Stomach smooth muscle (tissue), 2 donors: ENCODE results near the gene DKK2.
A peak's percentile ranks its signal among the peaks of the same experiment; 100 is the strongest.

Source experiments
- H3K27ac ChIP-seq: one replicate; pipeline ENCODE4 v1.7.0; 2013; ENCODE audit warnings: mild to moderate bottlenecking, low read length, inconsistent platforms
- H3K27me3 ChIP-seq, 2 donors: one replicate each; pipeline ENCODE4 v1.7.0; 2013; ENCODE audit warnings: low read length in 2 of 2; ENCODE audit not compliant: insufficient read depth in 2 of 2, control insufficient read depth in 1 of 2
- H3K36me3 ChIP-seq, 2 donors: one replicate each; pipeline ENCODE4 v1.7.0; 2013; ENCODE audit warnings: low read length in 2 of 2; ENCODE audit not compliant: control insufficient read depth in 2 of 2, insufficient read depth in 2 of 2
- H3K4me1 ChIP-seq: one replicate; pipeline ENCODE4 v1.7.0; 2013; ENCODE audit warnings: low read length; ENCODE audit not compliant: control insufficient read depth, insufficient read depth
- H3K4me3 ChIP-seq, 2 donors: one replicate each; pipeline ENCODE4 v1.7.0; 2013; ENCODE audit warnings: low read length in 2 of 2
- H3K9ac ChIP-seq, 2 donors: one replicate each; pipeline ENCODE4 v1.7.0; 2013; ENCODE audit warnings: low read length in 2 of 2, mild to moderate bottlenecking in 1 of 2
- H3K9me3 ChIP-seq, 2 donors: one replicate each; pipeline ENCODE4 v1.7.0; 2013; ENCODE audit warnings: low read length in 2 of 2; ENCODE audit not compliant: control insufficient read depth in 2 of 2
- donor health status: healthy.
- donor health status: Pancreatic carcinoma.

The DKK2 gene

DNA sequence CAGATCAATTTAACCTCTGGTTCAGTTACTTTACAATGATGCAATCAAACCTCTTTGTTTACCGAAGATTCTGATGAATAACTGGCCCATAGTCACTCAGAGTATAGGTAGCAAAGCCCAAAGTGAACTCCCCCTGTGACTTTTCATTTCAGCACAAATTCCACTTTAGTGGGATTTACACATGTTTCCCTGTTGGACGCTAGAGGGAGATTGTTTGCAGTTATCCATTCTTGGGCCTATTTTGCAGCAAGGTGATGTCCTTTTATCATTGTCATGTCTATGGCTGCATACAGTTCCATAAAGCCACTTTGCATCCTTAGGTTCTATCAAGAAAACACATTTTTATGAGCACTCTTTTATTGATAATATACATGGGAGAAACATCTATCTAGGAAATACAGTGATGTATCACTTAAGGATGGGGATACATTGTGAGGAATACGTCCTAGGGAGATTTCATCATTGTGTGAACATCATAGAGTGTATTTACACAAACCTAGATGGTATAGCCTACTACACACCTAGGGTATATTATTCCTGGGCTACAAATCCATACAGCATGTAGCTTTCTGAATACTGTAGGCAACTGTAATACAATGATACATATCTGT, 14.5 kb upstream of the DKK2 start:
- Histone ChIP-seq H3K36me3 (no peaks in the 10 kb centered on the region), H3K9ac (no peak overlapping the region), H3K27ac (no peak overlapping the region), H3K27me3 (no peaks in the 10 kb centered on the region), H3K4me1 (no peaks in the 10 kb centered on the region), H3K9me3 (no peaks in the 10 kb centered on the region), H3K4me3 (no peak overlapping the region)

DNA sequence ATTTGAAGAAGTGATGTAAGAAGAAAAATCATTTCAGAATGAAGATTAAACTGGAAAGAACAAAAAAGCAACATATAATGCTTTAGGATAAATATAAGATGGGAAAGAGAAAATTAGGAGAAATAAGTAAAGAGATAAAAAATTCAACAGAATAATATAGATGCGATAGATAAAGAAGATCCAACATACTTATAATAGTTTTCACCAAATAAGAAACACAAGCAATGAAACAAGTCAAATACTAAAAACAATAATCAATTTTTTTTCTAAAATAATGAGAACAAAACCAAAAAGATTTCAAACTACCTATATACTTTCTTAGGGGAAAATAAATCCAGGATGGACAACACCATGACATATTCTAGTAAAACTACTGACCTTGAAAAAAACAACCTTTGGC, 10.1 kb upstream of the DKK2 start:
- Histone ChIP-seq H3K27ac (no peak overlapping the region), H3K9me3 (no peaks in the 10 kb centered on the region), H3K4me1 (no peaks in the 10 kb centered on the region), H3K4me3 (no peak overlapping the region), H3K9ac (no peak overlapping the region), H3K27me3 (no peaks in the 10 kb centered on the region), H3K36me3 (no peaks in the 10 kb centered on the region)

DNA sequence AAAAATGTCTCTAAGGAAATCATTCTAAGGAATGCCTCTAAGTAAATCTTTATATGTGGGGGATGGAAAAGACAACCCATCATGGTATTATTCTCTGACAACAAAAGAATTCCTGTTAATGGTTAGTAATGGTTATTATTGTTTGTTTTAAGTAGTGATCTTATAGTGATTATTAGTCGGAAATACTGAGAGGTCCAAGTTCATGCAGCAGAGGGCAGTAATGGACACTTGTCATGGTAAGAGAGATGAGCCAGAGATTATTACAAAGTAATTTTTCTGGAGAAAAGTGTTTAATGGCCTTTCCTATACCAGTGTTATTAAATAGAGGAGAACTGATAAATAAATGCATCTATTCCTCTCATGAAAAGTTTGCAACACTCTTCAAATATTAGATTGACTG, 8.1 kb upstream of the DKK2 start:
- H3K27ac ChIP-seq, result no peak overlapping the region
- H3K36me3 ChIP-seq, result no peaks in the 10 kb centered on the region
- no peak overlapping the region for H3K4me3 ChIP-seq
- H3K9ac ChIP-seq, result no peak overlapping the region
- H3K9me3 ChIP-seq, result no peaks in the 10 kb centered on the region
- no peaks in the 10 kb centered on the region for H3K4me1 ChIP-seq
- peaks cover 5 to 8% of the 10 kb centered on the region in 2 donors for H3K27me3 ChIP-seq

DNA sequence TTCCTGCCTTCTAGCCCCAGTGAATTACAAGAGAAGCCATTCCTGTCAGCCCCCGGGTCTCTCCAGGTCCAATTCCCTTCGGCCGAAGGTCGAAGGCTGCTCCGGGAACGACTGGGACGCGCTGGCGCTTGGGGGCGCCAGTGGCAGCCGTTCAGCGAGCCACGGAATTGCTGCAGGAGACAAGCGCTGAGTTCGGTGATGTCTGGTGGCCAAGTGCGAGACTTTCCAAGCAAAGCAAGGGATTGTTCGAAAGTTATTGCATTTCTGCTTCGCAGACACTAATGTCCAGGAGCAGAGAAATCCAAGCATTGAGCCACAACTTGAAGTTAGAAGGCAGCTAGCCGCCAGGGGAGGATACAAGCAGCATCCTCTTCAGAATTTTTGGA, 1.1 kb upstream of the DKK2 start:
- Histone ChIP-seq H3K4me3 (peak overlapping the region; percentile 71 to 76), H3K4me1 (peaks cover 16% of the 10 kb centered on the region), H3K27ac (no peak overlapping the region), H3K9ac (no peak overlapping the region), H3K36me3 (no peaks in the 10 kb centered on the region), H3K9me3 (no peaks in the 10 kb centered on the region), H3K27me3 (peaks cover 36 to 46% of the 10 kb centered on the region in 2 donors)

DNA sequence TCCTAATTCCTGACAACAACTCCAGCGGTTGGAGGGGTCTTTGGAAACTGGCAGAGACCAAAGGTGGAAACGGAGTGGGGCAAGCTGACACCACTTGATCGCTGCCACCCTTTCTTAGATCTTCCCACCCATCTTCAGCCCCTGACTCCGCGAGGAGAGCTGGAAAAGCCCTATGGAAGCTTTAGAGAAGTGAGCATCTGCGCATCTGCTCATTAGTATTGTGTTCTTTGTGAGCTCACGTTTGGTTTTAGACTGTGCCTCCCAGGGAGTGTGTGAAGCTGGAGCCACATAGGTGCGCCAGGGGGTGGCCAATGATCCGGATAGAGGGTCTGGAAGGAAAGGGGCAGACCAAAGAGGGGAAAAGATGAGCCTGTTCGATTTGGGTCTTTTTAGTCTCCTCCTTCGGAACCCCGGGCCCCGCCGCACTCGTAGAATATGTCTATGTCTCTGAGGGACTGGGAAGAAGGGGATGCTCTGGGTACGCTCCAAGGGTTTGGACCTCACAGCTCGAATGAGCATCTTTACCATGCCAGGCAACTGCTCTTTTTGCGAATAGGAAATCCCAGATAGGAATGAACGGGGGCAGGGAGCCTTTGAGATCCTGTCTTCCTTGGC, 578 bp upstream of the DKK2 start:
- Histone ChIP-seq H3K36me3 (no peaks in the 10 kb centered on the region), H3K4me3 (peak overlapping the region; percentile 71 to 76), H3K4me1 (peaks cover 16% of the 10 kb centered on the region), H3K9ac (no peak overlapping the region), H3K27me3 (peaks cover 36 to 46% of the 10 kb centered on the region in 2 donors), H3K27ac (no peak overlapping the region), H3K9me3 (no peaks in the 10 kb centered on the region)

DNA sequence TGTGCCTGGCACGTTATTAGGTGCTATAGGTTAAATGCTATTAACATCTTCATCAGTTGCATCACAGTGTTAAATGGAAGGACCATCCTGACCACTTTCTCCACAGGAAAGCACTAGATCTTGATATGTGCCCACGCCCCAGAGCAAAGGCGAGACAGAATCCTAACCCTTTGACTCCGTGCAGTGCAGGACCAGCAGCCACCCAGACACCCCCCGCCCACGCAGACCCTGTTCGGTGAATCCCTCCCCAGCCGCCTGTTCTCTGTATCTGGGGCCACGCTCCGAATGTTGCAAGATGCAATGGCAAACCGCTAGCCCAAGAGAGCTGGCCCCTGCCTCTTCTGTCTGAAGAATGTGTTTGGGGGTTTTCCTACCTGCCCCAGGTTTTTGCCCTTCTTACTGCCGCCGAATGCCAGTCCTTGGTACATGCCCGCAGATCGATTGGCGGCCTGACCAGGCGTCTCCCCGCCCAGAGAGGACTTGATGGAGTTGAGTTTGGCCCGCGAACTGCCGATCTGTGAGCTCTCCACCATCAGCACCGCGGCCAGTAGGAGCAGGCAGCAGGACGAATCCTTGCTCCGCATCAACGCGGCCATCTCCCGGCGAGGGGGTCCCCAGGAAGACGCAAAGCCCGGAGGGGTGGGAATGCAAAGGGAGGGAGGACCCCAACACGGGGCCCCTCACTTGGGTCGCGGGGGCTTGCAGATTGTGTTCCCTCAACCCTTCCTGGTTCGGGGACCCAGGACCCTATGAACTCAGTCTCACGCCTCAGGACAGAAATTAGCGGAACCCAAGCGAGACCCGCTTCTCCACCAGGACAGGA, 906 bp downstream of the DKK2 start:
- H3K27ac ChIP-seq, result no peak overlapping the region
- H3K9ac ChIP-seq, result peak overlapping the region in 1 of 2 donors; percentile 13
- no peaks in the 10 kb centered on the region for H3K9me3 ChIP-seq
- peaks cover 16% of the 10 kb centered on the region for H3K4me1 ChIP-seq
- H3K36me3 ChIP-seq, result no peaks in the 10 kb centered on the region
- H3K4me3 ChIP-seq, result peak overlapping the region; percentile 71 to 76
- H3K27me3 ChIP-seq, result peaks cover 36 to 46% of the 10 kb centered on the region in 2 donors

DNA sequence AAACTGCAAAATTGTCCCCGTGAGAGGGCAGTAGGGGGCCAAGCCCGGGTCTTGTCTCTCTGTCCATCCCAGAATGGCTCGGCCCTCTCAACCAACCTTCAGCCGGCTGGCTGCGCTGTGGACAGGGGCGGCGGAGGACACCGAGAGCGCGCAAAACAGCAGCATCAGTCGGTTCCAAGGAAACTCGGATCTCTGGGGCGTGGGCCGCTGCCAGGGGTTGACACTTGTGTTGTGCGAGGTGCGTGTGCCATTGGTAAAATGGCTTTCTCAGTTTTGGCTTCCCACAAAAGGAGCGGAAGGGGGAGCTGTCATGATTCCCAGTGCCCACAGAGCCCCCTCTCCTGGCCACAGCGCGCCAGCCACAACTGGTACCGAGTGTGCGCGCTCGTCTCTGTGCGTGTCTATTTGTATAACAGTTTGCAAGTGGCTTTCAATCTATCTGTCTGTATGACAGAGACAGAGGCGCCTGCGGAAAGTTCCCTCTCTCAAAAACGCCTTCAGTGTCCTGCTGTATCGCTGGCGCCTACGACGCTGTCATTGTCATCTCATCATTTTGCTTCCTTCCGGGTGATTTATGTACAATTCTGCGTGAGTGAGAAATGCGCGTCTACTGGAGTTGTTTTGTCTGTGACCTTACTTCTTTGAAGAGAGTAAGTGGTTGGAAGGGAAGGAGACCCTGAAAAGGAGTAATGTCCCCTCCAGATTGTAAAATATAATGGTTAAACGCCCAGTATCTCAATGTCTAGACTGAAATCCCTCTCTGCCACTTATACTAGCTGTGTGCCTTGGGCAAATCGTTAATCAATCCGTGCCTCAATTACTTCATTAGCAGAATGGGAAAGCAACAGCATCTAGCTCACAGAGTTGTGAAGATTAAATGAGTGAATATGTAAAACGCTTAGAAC, 1.8 kb downstream of the DKK2 start:
- Histone ChIP-seq H3K4me3 (peak overlapping the region; percentile 71 to 76), H3K36me3 (no peaks in the 10 kb centered on the region), H3K27ac (no peak overlapping the region), H3K4me1 (peaks cover 16% of the 10 kb centered on the region), H3K9ac (peak overlapping the region in 1 of 2 donors; percentile 4), H3K27me3 (peaks cover 32 to 40% of the 10 kb centered on the region in 2 donors), H3K9me3 (no peaks in the 10 kb centered on the region)

DNA sequence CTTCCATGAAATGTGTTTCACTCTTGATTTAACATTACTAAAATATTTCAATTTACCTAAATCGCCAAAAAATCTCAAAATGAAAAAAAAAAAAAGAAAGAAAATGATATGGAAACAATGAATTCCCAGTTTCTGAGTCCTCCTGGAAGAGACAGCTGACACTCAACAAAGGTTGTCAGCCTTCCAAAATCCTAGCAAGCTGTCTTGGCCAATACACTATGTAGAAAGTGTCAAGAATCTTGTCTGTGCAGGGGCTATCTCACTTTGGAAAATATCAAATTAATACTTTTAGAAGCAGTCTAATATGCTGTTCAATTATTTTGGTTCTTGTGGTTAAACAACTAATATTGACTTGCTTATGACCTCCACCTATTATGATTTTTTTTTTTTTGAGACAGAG, 8.7 kb downstream of the DKK2 start:
- H3K4me1 ChIP-seq, result no peaks in the 10 kb centered on the region
- no peaks in the 10 kb centered on the region for H3K27me3 ChIP-seq
- H3K9me3 ChIP-seq, result no peaks in the 10 kb centered on the region
- H3K27ac ChIP-seq, result no peak overlapping the region
- H3K4me3 ChIP-seq, result no peak overlapping the region
- H3K9ac ChIP-seq, result no peak overlapping the region
- H3K36me3 ChIP-seq, result no peaks in the 10 kb centered on the region

DNA sequence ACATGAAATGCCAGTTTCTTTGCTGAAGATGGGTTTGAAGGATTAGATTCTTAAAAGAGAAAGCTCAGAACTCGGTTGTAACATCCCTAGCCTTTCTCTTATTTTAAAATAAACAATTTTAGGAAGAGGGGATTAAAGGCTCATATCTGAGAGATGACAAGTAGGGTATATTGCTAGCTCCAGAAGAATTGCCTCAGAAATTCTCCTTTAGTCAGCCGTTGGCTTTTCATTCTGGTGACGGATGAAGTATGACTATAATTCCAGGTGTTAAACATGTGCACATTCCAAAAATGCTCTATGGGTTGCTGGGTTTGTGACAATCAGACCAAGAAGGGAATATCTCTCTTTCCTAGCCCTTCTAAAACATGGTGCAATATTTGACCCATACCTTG, 17.8 kb downstream of the DKK2 start:
- H3K36me3 ChIP-seq, result no peaks in the 10 kb centered on the region
- H3K4me3 ChIP-seq, result no peak overlapping the region
- no peak overlapping the region for H3K9ac ChIP-seq
- no peaks in the 10 kb centered on the region for H3K4me1 ChIP-seq
- H3K27me3 ChIP-seq, result no peaks in the 10 kb centered on the region
- no peaks in the 10 kb centered on the region for H3K9me3 ChIP-seq
- H3K27ac ChIP-seq, result no peak overlapping the region
